ENCODE results near the gene ANTXR1.
"Not testable (repeated sequence)": the region's sequence is repeated elsewhere in the genome, so short reads cannot be mapped to it uniquely, and the experiment has no call there.

Gene ANTXR1

DNA sequence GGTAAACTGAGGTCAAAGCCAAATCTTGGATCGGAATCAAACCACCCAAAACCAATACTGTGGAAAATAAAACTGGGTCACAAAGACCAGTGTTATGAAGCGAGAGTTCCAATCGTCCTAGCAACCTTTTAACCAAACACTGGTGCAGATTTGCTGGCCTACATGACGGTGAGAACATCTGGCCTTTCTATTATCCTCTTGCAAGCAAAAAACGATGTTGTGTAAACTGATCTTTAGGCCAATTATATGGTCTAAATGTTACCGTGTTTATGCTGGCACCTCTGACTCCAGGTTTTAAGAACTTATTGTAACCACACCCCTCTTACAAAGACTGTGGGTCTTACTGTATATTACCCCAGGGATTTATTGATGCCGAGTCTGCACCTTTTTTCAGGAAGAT, 228.1 kb downstream of the ANTXR1 start:
- Mint-ChIP-seq H3K9me3 (no peaks in the 10 kb centered on the region), H3K36me3 (ENCODE audit: low read depth) (no peaks in the 10 kb centered on the region), H3K4me3 (no peak overlapping the region), H3K27ac (no peak overlapping the region), H3K27me3 (ENCODE audit: low read depth) (peaks cover 11% of the 10 kb centered on the region), H3K4me1 (ENCODE audit: low read depth) (no peaks in the 10 kb centered on the region)
- no peak for DNase-seq (ENCODE audit: low spot score)

DNA sequence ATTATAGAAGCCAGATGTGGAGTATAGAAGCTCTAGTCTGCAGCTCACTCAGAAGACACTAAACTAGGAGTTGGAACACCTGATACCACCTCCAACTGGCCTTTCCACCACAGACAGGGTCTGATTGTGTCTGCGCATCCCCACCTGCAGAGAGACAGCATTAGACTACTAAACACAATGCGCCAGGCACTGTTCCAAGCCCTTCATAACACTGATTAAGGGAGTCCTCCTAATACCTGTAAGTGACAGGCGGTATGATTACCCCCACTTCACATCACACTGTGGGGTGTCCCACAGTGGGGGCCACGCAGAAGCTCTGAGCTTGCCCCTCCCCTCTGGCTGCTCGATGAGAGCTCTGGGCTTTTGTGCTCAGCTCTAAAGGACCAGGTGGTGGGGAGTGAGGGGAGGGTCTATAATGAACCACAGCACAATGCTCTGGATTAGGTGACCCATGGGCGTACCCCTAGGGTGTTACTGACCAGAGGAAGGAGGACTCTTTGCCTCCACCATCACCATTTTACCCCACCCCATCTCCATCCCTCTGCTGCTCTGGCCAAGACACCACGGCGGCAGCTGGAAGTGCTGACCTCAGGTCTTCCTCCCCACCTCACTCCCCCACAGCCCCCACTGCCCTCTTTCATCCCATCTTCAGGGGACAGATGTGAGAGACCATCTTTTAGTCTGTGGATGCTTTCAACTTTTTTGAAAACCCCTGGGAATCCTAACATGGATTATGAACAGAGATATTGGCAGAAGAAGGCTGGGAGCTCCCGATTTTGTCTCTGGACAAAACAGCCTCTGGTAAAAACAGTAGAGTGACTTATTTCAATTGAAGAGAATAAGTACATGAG, 228.9 kb downstream of the ANTXR1 start:
- no peak overlapping the region for H3K4me3 Mint-ChIP-seq
- H3K9me3 Mint-ChIP-seq = no peaks in the 10 kb centered on the region
- no peaks in the 10 kb centered on the region for H3K36me3 Mint-ChIP-seq (ENCODE audit: low read depth)
- peaks cover 14% of the 10 kb centered on the region for H3K27me3 Mint-ChIP-seq (ENCODE audit: low read depth)
- no peaks in the 10 kb centered on the region for H3K4me1 Mint-ChIP-seq (ENCODE audit: low read depth)
- no peak for DNase-seq (ENCODE audit: low spot score)
- H3K27ac Mint-ChIP-seq = no peak overlapping the region

DNA sequence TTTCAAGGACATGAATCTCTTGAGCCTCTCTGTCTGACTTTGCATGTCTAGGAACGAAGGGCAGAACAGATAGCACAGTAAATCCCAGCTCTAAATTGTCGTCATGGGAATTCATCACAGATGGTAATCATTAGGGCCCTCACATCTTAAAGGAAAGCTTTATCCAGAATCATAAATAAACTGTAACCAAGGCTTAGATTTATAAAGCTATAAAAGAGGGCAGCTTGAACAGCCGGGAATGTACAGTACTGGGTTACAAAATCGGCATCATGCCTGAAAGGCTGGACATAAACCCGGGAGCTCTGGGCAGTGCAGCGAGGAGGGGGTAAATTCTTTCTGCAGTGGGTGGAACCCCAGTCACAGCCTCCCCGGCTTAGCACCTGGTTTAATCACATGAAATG, 229.7 kb downstream of the ANTXR1 start:
- Mint-ChIP-seq H3K36me3 (ENCODE audit: low read depth) (no peaks in the 10 kb centered on the region), H3K4me1 (ENCODE audit: low read depth) (no peaks in the 10 kb centered on the region), H3K27ac (no peak overlapping the region), H3K27me3 (ENCODE audit: low read depth) (peaks cover 12% of the 10 kb centered on the region), H3K9me3 (no peaks in the 10 kb centered on the region), H3K4me3 (no peak overlapping the region)
- no peak for DNase-seq (ENCODE audit: low spot score)

DNA sequence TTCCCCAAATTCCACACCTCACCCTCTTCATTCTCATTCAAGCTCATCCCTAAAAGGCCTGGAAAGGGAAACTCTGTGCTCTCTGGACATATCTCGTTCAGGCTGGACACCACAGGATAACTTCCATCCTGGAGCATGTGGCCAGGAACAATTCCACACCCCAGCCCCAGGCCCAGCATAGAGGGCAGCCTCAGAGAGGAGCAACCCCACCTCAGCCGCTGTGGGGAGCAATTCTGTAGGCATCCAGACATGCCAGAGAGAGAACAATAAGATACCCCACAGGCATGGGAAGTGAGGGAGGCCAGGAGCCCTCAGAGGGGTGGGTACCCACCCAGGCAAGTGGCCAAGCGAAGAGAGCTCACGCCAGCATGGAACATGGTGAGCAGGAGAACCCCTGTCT, 230.7 kb downstream of the ANTXR1 start:
- Mint-ChIP-seq H3K9me3 (no peaks in the 10 kb centered on the region), H3K4me1 (ENCODE audit: low read depth) (no peaks in the 10 kb centered on the region), H3K36me3 (ENCODE audit: low read depth) (no peaks in the 10 kb centered on the region), H3K4me3 (no peak overlapping the region), H3K27me3 (ENCODE audit: low read depth) (peaks cover 12% of the 10 kb centered on the region), H3K27ac (no peak overlapping the region)
- no peak for DNase-seq (ENCODE audit: low spot score)

DNA sequence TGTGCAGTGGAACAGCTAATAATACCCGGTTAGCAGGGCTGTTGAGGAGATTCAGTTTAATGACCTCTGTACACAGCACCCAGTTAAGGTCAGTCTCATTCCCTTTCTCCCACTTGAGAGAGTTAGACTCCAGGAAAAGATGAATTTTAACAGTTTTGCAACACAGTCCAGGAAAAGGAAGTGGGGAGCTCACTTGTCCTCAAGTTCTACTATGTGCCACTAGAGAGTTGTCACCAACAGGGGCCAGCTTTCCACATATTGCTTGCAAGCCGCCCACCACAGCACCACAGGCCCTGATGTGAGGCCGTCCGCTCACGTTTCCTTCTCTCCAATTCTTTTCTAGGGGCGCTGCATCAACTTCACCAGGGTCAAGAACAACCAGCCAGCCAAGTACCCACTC, 231.9 kb downstream of the ANTXR1 start:
- H3K4me1 Mint-ChIP-seq (ENCODE audit: low read depth) = no peaks in the 10 kb centered on the region
- no peaks in the 10 kb centered on the region for H3K36me3 Mint-ChIP-seq (ENCODE audit: low read depth)
- no peak overlapping the region for H3K27ac Mint-ChIP-seq
- no peaks in the 10 kb centered on the region for H3K9me3 Mint-ChIP-seq
- no peak overlapping the region for H3K4me3 Mint-ChIP-seq
- H3K27me3 Mint-ChIP-seq (ENCODE audit: low read depth) = peaks cover 12% of the 10 kb centered on the region
- no peak for DNase-seq (ENCODE audit: low spot score)

DNA sequence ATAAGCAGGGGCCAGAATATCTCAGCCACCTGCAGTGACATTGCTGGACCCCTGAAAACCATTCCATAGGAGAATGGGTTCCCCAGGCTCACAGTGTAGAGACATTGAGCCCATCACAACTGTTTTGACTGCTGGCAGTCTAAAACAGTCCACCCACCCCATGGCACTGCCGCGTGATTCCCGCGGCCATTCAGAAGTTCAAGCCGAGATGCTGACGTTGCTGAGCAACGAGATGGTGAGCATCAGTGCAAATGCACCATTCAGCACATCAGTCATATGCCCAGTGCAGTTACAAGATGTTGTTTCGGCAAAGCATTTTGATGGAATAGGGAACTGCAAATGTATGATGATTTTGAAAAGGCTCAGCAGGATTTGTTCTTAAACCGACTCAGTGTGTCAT, 234.6 kb downstream of the ANTXR1 start:
- no peak for DNase-seq (ENCODE audit: low spot score)
- Mint-ChIP-seq H3K27ac (no peak overlapping the region), H3K4me3 (no peak overlapping the region), H3K9me3 (no peaks in the 10 kb centered on the region), H3K36me3 (ENCODE audit: low read depth) (no peaks in the 10 kb centered on the region), H3K4me1 (ENCODE audit: low read depth) (no peaks in the 10 kb centered on the region), H3K27me3 (ENCODE audit: low read depth) (peaks cover 25% of the 10 kb centered on the region)

DNA sequence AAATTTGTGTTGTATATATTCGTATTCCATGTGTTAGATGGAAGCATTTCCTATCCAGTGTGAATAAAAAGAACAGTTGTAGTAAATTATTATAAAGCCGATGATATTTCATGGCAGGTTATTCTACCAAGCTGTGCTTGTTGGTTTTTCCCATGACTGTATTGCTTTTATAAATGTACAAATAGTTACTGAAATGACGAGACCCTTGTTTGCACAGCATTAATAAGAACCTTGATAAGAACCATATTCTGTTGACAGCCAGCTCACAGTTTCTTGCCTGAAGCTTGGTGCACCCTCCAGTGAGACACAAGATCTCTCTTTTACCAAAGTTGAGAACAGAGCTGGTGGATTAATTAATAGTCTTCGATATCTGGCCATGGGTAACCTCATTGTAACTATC, 235.3 kb downstream of the ANTXR1 start:
- DNase-seq (ENCODE audit: low spot score) = no peak
- no peaks in the 10 kb centered on the region for H3K4me1 Mint-ChIP-seq (ENCODE audit: low read depth)
- peaks cover 25% of the 10 kb centered on the region for H3K27me3 Mint-ChIP-seq (ENCODE audit: low read depth)
- H3K4me3 Mint-ChIP-seq = no peak overlapping the region
- no peaks in the 10 kb centered on the region for H3K9me3 Mint-ChIP-seq
- H3K36me3 Mint-ChIP-seq (ENCODE audit: low read depth) = no peaks in the 10 kb centered on the region
- no peak overlapping the region for H3K27ac Mint-ChIP-seq

DNA sequence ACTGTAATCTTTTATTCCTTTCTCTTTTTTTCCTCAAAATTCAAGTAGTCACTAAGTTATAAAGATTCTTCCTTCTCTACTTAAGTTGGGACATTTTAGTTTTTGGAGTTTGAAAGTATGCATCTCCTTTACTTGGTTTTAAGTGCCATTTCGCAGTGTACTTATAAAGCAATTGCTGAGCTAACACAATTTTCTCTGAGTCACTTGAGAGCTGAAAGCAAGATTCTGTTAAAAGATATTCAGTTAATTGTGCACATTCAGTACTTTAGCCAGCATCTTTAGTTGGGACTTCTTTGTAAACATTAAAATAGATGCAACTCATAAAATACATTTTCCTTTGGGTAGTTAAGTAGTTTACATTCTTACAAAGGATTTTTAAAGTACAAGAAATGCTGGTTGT, 238.0 kb downstream of the ANTXR1 start:
- H3K4me1 Mint-ChIP-seq (ENCODE audit: low read depth) = no peaks in the 10 kb centered on the region
- H3K4me3 Mint-ChIP-seq = no peak overlapping the region
- DNase-seq (ENCODE audit: low spot score) = no peak
- H3K36me3 Mint-ChIP-seq (ENCODE audit: low read depth) = no peaks in the 10 kb centered on the region
- no peaks in the 10 kb centered on the region for H3K9me3 Mint-ChIP-seq
- peaks cover 25% of the 10 kb centered on the region for H3K27me3 Mint-ChIP-seq (ENCODE audit: low read depth)
- no peak overlapping the region for H3K27ac Mint-ChIP-seq

DNA sequence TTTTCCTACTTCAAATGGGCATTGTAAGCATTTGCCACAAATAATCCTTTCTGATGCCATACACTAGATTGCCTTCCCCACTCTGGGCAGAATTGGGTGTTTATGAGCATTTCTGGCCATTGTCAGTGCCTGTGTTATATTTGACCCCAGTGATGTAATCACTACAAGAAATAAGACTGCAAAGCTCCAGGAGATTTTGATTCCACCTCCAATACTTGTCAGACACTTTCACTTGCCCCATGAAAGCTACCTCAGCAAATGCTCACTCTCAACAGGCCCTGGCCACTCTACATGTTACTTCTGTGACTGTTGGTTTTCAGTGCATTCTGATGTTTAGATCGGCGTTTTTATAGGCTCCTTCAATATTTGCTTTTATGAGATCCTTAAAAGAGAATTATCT, 239.0 kb downstream of the ANTXR1 start:
- H3K4me1 Mint-ChIP-seq (ENCODE audit: low read depth) = no peaks in the 10 kb centered on the region
- no peaks in the 10 kb centered on the region for H3K9me3 Mint-ChIP-seq
- DNase-seq (ENCODE audit: low spot score) = no peak
- no peak overlapping the region for H3K27ac Mint-ChIP-seq
- H3K4me3 Mint-ChIP-seq = no peak overlapping the region
- H3K36me3 Mint-ChIP-seq (ENCODE audit: low read depth) = no peaks in the 10 kb centered on the region
- H3K27me3 Mint-ChIP-seq (ENCODE audit: low read depth) = peaks cover 21% of the 10 kb centered on the region

DNA sequence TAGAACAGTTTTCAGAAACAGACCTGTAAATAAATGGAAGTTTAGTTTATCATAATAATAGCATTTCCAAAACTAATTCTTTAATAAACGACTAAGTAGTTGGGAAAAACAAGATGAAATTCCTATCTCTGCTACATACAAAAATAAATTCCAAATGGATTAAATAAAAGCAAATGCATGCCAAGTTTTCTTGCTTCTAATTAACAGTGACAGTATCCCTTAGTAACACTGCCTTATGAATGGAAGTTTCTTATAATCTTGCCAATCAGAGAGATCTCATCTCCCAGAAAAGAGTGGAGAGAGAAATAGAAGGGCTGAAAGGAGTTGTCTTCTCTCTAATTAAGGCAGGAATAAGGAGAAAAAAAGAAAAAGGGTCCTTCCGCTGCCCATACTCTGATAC, 240.1 kb downstream of the ANTXR1 start:
- Mint-ChIP-seq H3K4me3 (no peak overlapping the region), H3K4me1 (ENCODE audit: low read depth) (no peaks in the 10 kb centered on the region), H3K9me3 (no peaks in the 10 kb centered on the region), H3K27me3 (ENCODE audit: low read depth) (peaks cover 26% of the 10 kb centered on the region), H3K27ac (no peak overlapping the region), H3K36me3 (ENCODE audit: low read depth) (no peaks in the 10 kb centered on the region)
- DNase-seq (ENCODE audit: low spot score) = no peak

DNA sequence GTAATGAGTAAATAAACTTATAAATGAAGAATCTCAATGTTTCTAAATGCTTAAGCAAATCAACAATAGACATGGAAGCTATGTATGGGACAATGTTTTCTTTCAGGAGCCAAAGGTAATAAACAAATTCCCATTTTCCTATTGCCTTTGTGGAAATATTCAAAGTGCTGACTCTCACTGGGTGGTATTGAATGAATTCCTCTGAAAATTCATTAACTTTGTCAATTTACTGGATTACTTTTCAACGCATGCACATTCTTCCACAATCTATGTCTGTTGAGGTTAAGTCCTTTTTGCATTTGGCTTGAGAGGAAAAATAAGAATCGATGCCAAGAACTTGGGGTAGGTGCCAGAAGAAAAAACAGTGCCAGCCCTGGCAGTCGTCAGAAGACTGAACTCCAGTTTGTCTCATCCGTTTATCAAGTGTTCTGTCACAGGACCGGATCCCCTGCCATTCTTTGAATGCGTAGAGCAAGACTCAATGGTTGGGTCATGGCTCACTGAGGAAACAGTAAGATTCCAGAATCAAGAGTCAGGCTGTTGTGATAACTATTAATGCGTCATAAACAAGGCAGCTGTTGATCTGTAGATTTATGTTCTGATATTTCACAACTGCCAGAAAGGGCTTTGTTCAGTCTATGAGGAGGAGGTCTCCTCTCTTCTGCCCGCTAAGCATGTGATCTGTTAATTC, 240.8 kb downstream of the ANTXR1 start:
- Mint-ChIP-seq H3K27me3 (ENCODE audit: low read depth) (peaks cover 30% of the 10 kb centered on the region), H3K27ac (no peak overlapping the region), H3K9me3 (no peaks in the 10 kb centered on the region), H3K36me3 (ENCODE audit: low read depth) (no peaks in the 10 kb centered on the region), H3K4me3 (no peak overlapping the region), H3K4me1 (ENCODE audit: low read depth) (no peaks in the 10 kb centered on the region)
- DNase-seq (ENCODE audit: low spot score) = no peak

DNA sequence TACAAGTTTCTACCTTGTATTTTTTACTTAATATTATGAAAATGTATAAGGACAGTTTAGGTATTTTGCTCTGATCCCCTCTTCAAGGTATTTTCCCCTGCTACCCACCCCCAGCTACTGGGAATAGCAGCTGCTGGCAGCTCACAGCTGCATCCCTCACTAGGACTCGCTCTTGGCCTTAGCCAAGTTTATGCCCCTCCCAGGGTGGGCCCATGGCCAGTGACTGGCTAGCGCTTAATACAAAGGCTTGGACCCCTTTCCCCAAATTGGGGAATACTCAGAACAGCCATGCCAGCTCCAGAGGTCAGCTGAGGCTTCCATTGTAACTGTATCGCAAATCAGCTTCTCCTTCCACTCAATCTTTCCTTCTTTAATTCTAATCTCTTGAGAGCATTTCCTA, 242.8 kb downstream of the ANTXR1 start:
- Mint-ChIP-seq H3K9me3 (peaks cover 12% of the 10 kb centered on the region), H3K27ac (no peak overlapping the region), H3K36me3 (ENCODE audit: low read depth) (no peaks in the 10 kb centered on the region), H3K4me1 (ENCODE audit: low read depth) (no peaks in the 10 kb centered on the region), H3K4me3 (no peak overlapping the region), H3K27me3 (ENCODE audit: low read depth) (peaks cover 23% of the 10 kb centered on the region)
- no peak for DNase-seq (ENCODE audit: low spot score)

DNA sequence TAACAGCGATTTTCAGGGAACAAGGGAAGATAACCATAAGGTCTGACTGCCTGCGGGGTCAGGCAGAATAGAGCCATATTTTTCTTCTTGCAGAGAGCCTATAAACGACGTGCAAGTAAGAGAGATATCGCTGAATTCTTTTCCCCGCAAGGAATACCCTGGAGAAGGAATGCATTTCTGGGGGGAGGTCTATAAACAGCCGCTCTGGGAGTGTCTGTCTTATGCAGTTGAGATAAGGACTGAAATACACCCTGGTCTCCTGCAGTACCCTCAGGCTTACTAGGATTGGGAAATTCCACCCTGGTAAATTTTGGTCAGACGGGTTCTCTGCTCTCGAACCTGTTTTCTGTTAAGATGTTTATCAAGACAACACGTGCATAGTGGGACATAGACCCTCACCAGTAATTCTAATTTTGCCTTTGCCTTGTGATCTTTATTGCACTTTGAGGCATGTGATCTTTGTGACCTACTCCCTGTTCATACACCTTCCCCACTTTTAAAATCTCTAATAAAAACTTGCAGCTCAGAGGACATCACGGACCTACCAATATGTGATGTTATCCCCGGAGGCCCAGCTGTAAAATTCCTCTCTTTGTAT, 247.1 kb downstream of the ANTXR1 start:
- H3K9me3 Mint-ChIP-seq = peaks cover 25% of the 10 kb centered on the region
- not testable (repeated sequence) for H3K4me3 Mint-ChIP-seq; H3K36me3 Mint-ChIP-seq (ENCODE audit: low read depth); H3K4me1 Mint-ChIP-seq (ENCODE audit: low read depth); DNase-seq (ENCODE audit: low spot score); H3K27ac Mint-ChIP-seq; H3K27me3 Mint-ChIP-seq (ENCODE audit: low read depth)

DNA sequence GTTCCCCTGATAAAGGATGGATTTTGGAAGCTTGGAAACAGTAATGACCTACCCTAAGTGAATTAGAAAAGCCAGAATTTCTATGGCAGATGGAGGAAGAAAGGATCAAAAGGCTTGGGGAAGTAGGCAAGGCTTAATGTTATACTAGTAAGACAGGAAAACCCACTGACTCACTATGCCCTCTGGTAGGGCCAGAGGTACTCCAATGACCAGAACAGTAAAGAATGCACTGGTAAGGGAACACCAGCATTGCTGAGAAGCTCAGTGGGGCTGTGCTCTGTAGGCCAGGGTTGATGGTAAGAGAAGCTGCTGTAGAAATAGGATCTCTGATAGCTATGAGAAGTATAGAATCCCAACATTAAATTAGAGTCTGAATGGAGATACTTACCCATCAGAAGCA, 247.7 kb downstream of the ANTXR1 start:
- H3K9me3 Mint-ChIP-seq = peaks cover 25% of the 10 kb centered on the region
- no peak for DNase-seq (ENCODE audit: low spot score)
- H3K4me3 Mint-ChIP-seq = no peak overlapping the region
- no peaks in the 10 kb centered on the region for H3K4me1 Mint-ChIP-seq (ENCODE audit: low read depth)
- H3K36me3 Mint-ChIP-seq (ENCODE audit: low read depth) = peaks cover 2% of the 10 kb centered on the region
- H3K27ac Mint-ChIP-seq = no peak overlapping the region
- peaks cover 9% of the 10 kb centered on the region for H3K27me3 Mint-ChIP-seq (ENCODE audit: low read depth)
